ENCODE results near the gene DGCR2. TPM values are rescaled to one million over a fixed set of nuclear protein-coding genes. Genes with fewer than 3 reads are reported as not detected.
A peak's percentile ranks its signal among the peaks of the same experiment; 100 is the strongest.

Gene DGCR2
- total and polyA plus RNA-seq, 9 donors = 23.9 to 71.9 (median 59.1) TPM

GRCh38 chr22:19132693-19133400, 10.6 kb upstream of the DGCR2 start:
- no peak for DNase-seq
- no peaks in the 10 kb centered on the region for H3K36me3 ChIP-seq
- H3K27ac ChIP-seq = no peak overlapping the region
- intact Hi-C loops (cut with DNase I) = no loop called here
- H3K9me3 ChIP-seq = no peaks in the 10 kb centered on the region
- H3K4me1 ChIP-seq (ENCODE audit: insufficient read depth) = no peaks in the 10 kb centered on the region
- WGBS, 3 donors = 80 to 90% (median 86%) methylated on average over 9 of the region's 9 CpGs
- H3K4me3 ChIP-seq = no peak overlapping the region
- TF ChIP-seq, protein P1, sequence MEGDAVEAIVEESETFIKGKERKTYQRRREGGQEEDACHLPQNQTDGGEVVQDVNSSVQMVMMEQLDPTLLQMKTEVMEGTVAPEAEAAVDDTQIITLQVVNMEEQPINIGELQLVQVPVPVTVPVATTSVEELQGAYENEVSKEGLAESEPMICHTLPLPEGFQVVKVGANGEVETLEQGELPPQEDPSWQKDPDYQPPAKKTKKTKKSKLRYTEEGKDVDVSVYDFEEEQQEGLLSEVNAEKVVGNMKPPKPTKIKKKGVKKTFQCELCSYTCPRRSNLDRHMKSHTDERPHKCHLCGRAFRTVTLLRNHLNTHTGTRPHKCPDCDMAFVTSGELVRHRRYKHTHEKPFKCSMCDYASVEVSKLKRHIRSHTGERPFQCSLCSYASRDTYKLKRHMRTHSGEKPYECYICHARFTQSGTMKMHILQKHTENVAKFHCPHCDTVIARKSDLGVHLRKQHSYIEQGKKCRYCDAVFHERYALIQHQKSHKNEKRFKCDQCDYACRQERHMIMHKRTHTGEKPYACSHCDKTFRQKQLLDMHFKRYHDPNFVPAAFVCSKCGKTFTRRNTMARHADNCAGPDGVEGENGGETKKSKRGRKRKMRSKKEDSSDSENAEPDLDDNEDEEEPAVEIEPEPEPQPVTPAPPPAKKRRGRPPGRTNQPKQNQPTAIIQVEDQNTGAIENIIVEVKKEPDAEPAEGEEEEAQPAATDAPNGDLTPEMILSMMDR (IDR thresholded peaks at IDR 0.05) = no peak
- H3K27me3 ChIP-seq = no peaks in the 10 kb centered on the region

DNA sequence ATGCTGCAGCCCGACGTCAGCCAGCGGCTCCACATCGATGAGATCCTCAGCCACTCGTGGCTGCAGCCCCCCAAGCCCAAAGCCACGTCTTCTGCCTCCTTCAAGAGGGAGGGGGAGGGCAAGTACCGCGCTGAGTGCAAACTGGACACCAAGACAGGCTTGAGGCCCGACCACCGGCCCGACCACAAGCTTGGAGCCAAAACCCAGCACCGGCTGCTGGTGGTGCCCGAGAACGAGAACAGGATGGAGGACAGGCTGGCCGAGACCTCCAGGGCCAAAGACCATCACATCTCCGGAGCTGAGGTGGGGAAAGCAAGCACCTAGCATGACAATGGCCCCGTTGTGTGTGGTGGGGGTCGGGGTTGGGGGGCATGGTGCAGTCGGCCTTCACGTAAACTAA, 9.9 kb upstream of the DGCR2 start:
- 91 to 94% (median 92%) methylated on average over 16 to 20 of the region's 20 CpGs for WGBS, 3 donors
- no peak overlapping the region for H3K4me3 ChIP-seq
- no peaks in the 10 kb centered on the region for H3K36me3 ChIP-seq
- H3K9me3 ChIP-seq = no peaks in the 10 kb centered on the region
- H3K27me3 ChIP-seq = no peaks in the 10 kb centered on the region
- peak in 1 of 5 donors; percentile 34 for DNase-seq
- no peak overlapping the region for H3K27ac ChIP-seq
- H3K4me1 ChIP-seq (ENCODE audit: insufficient read depth) = no peaks in the 10 kb centered on the region
- no peak for TF ChIP-seq EP300 (IDR thresholded peaks at IDR 0.05)
- TF ChIP-seq POLR2A (IDR thresholded peaks at IDR 0.05) = no peak
- TF ChIP-seq, protein P1 (IDR thresholded peaks at IDR 0.05) = no peak
- intact Hi-C loops (cut with DNase I) = no loop called here

GRCh38 chr22:19131685-19132015, 9.4 kb upstream of the DGCR2 start:
- Histone ChIP-seq H3K4me1 (ENCODE audit: insufficient read depth) (no peaks in the 10 kb centered on the region), H3K4me3 (no peak overlapping the region), H3K9me3 (no peaks in the 10 kb centered on the region), H3K27ac (no peak overlapping the region), H3K36me3 (no peaks in the 10 kb centered on the region), H3K27me3 (no peaks in the 10 kb centered on the region)
- DNase-seq = peak in 1 of 5 donors; percentile 30
- intact Hi-C loops (cut with DNase I) = no loop called here
- 94 to 97% (median 95%) methylated on average over 19 of the region's 19 CpGs for WGBS, 3 donors
- TF ChIP-seq POLR2A (IDR thresholded peaks at IDR 0.05) (no peak), EP300 (IDR thresholded peaks at IDR 0.05) (no peak)
- TF ChIP-seq, protein P1 (IDR thresholded peaks at IDR 0.05) = no peak

DNA sequence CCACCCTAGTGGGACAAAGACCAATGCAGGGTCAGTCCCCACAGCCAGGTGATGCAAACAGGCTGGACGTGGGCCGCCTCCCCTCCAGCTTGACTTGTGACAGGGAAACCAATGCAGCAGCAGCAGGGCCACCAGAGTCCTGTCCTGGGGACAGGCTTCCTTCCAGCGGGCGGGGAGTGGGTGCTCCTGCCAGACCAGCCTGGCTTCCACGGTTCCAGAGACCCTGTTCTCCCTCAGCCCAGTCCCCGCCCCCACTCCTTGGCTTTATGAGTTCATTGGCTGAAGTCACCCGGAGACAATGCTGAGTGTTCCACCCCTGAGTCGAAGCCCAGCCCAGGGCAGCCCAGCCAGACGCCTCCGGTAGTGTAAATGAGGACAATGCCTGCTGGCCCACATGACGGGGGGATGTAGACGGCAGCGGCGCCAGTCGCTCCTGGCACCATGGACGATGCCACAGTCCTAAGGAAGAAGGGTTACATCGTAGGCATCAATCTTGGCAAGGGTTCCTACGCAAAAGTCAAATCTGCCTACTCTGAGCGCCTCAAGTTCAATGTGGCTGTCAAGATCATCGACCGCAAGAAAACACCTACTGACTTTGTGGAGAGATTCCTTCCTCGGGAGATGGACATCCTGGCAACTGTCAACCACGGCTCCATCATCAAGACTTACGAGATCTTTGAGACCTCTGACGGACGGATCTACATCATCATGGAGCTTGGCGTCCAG, 8.9 kb upstream of the DGCR2 start, which contains the start of gene TSSK2:
TSSK2 (plus strand) TSS at position 350 of the 726 bp plus-strand sequence; CDS start at position 442, 92 bp downstream.
- no peaks in the 10 kb centered on the region for H3K27me3 ChIP-seq
- H3K9me3 ChIP-seq = no peaks in the 10 kb centered on the region
- TF ChIP-seq, protein P1 (IDR thresholded peaks at IDR 0.05) = no peak
- TF ChIP-seq EP300 (IDR thresholded peaks at IDR 0.05) (no peak), POLR2A (IDR thresholded peaks at IDR 0.05) (no peak)
- no peak within 1 kb of the TSS for H3K4me3 ChIP-seq
- peak in 1 of 5 donors; percentile 29 for DNase-seq
- no peaks in the 10 kb centered on the region for H3K36me3 ChIP-seq
- no peak within 1 kb of the TSS for H3K27ac ChIP-seq
- H3K4me1 ChIP-seq (ENCODE audit: insufficient read depth) = no peaks in the 10 kb centered on the region
- 84 to 88% (median 85%) methylated on average over 27 of the region's 27 CpGs for WGBS, 3 donors
- intact Hi-C loops (cut with DNase I) = no loop called here
